Left kidney (tissue), 2 donors: ENCODE results near the gene WASF2. TPM values are rescaled to one million over a fixed set of nuclear protein-coding genes. Genes with fewer than 3 reads are reported as not detected.
"Not testable (repeated sequence)": the region's sequence is repeated elsewhere in the genome, so short reads cannot be mapped to it uniquely, and the experiment has no call there.

Source experiments
- DNase-seq: peaks from one replicate; pipeline ENCODE4 v3.0.0-alpha.2; 2013
- polyA plus RNA-seq: library from polyadenylated mRNA; unstranded; fragments of 120-200 nt; gene quantifications from one replicate; pipeline ENCODE4 v1.2.1, GENCODE V29; 2013; ENCODE audit not compliant: insufficient read length

Gene WASF2
- polyA plus RNA-seq, 1 donor: 150 TPM

- DNase-seq: no peak
These were observed 66.3 kb downstream of the WASF2 start for GRCh38 chr1:27423709-27424108.

DNA sequence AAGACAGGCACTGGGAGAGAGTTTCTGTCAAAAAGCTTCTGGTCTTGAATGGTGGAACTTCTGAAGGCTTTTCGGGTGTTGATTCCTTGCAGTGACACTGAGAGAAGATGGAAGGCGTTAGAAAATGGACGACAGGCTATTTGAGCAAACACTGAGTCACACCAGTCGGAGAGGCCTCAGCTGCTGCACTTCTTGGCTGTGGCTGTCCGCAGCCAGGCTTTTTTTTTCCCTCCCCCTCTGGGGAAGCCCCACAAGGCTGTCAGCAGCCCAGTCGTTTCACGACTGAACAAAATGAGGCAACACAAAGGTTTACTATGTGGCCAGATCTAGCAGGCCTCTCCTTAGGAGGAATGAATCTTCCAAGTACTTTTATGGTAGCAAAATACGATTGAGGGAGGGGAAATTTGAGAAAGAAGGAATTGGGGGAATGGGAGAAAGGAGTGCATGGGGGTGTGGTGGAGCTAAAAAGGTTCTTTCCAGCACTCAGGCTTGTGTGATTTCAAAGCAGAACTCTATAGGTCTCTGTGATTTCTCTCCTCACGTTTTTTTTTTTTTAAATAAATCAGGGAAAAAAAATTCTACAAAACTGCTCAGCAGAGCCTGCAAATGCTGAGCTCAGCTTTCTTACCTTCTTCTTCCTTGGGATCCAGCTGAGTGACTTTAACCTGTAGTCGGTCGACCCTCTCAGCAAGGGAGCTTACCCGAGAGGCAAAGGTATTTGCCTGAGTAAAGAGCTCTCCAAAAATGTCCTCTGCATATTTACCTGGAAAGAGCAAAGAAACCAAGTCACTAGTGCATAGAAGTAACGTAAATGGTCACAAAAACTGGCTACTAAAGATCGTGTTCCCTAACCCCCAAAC lies 71.4 kb downstream of the WASF2 start:
- DNase-seq: no peak

DNA sequence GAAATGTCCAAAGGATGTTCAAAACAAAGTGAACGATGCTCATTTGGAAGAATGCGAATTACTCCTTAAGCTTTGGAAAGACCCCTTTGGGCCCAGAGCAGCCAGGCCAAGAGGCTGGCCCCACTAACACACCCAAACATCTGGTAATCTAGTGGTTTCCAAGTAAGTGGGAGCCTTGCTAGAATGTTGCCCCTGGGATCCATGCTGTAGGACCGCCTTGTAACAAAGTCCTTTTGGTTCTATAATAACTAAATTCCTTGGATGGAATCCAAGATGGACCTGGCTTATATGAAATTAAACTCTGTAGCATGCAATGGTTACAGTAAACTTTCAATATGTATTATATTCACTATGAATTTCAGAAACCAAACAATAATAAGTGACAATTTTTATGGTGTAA lies 72.3 kb downstream of the WASF2 start:
- DNase-seq: no peak

DNA sequence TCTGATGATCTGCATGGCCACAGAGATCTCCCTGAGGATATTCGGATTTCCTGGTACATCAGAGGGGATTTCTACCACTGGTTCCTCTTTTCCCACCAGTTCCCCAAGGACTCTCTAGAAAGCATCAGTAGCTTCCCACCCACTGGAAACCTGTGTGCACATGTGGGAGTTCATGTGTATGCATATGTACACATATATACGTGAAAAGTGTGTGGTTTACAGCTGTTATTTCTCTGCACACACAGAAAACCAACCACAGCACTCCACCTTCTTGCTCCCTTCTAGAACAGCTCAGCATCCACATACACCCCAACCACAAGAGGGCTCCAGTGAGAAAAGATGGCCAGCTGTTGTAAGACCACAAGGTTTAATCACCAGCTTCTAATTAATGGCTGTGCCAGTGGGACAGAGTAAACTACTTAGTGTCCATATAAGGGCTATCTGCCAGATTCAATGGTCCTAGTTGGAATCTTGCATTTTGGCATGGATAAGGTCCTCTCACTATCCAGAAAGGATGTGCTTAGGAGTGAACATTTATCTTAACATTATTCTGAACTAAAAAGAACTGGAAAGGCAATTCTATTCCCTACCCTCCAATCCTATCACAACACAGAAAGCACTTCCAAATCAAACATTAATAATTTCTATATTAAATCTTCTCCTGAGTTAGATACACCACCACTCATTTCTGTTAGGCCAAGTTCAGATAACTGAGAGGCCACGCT lies 73.4 kb downstream of the WASF2 start:
- no peak for DNase-seq

GRCh38 chr1:27414091-27414490 lies 75.9 kb downstream of the WASF2 start:
- no peak for DNase-seq

GRCh38 chr1:27413004-27413403 lies 77.0 kb downstream of the WASF2 start:
- DNase-seq: no peak

DNA sequence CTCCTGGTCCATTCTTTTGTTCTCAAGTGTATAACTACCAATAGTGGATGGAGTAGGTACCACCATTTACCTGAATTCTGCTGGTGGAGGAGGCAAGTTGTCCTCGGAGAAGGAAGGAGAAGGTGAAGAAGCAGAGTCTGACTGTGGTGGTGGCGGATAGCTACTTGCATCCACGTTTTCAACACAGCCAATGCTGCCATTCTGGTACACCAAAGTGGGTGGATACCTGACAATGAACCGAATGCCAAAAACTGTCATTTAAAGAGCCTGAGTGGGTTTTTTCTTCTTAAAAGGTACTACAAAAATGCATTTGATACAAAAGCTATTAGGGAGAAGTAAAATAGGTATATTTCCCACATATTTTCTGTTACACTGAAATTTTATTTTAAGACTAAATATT lies 77.5 kb downstream of the WASF2 start:
- DNase-seq: no peak

DNA sequence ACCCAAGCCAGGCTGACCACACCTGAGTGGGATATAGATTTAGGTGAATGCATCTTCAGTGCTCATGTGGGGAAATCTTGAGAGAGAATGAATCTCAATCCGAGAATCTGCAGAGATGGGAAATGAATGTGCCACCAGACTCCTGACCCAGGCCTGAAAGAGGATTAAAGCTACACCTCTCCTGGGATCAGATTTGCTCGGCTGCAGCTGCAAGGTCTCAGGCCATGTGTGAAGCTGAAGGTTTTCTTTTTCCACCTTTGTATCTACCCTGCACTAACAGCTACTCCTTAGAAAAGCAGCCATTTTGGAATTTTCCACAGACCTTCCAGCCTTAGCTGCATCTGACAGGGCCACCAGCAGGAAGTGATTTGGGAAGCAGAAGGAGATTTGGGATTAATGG lies 79.3 kb downstream of the WASF2 start:
- no peak for DNase-seq

- DNase-seq: no peak
These were observed 80.3 kb downstream of the WASF2 start for GRCh38 chr1:27409669-27410068.

DNA sequence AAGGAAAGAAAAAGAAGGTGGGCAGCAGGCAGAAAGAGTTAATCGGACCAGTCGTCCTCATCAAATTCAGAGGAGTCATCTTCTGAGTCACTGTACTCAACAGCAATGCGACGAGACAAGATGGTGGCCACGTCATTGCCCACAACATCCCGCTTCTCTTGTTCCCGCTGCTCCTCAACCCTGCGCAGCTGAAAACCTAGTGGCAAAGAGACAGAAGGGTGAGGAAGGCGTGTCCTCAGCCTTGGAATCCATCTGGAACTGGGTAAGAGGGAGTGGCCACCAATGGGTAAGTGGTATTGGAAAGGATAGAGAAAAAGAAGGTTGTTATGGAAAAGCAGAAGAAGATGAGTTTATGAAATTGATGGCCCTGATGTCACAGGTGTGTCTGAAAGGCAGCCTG lies 81.8 kb downstream of the WASF2 start:
- DNase-seq: no peak

DNA sequence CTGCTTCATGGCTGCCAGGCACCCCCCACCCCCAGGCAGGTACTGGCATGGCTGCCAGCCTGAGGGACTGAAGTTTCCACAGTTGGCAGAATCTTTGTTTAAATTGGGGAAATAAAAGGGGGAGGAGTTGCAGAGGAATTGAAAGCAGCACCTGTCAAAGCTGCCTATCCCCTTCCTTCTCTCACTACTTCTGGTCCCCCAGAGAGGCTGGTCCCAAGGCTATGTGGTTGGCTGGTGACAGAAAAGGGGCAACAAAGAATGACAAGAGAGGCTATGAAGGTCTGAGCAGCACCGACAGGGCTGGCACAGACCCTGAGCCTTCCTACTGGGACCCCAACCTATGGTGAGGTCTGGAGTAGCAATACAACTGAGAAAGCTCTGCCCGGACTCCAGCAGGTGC lies 83.2 kb downstream of the WASF2 start:
- DNase-seq: not testable (repeated sequence)

GRCh38 chr1:27406362-27406680 lies 83.6 kb downstream of the WASF2 start:
- no peak for DNase-seq

GRCh38 chr1:27405598-27406361 lies 84.2 kb downstream of the WASF2 start:
- not testable (repeated sequence) for DNase-seq

DNA sequence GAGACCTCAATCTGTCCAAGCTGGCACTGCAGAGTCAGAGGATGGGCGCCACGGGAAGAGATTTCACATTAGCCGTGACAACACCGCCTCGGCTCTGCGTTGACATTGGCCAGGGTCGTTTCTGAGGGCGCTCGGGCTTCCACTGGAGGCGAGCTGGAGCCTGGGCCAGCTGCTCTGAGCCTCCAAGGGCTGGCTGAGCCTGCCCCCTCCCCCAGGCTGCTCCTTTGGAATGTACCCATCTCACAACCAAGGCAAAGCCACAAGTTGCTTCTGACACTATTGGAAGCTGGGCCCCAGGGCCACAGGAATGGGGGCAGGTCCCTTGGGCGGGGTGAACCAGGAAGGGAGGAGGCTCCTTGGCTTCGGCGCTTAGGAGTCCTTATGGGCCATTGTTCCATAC lies 84.9 kb downstream of the WASF2 start:
- no peak for DNase-seq

- no peak for DNase-seq
These were observed 86.0 kb downstream of the WASF2 start for GRCh38 chr1:27403931-27404330.

DNA sequence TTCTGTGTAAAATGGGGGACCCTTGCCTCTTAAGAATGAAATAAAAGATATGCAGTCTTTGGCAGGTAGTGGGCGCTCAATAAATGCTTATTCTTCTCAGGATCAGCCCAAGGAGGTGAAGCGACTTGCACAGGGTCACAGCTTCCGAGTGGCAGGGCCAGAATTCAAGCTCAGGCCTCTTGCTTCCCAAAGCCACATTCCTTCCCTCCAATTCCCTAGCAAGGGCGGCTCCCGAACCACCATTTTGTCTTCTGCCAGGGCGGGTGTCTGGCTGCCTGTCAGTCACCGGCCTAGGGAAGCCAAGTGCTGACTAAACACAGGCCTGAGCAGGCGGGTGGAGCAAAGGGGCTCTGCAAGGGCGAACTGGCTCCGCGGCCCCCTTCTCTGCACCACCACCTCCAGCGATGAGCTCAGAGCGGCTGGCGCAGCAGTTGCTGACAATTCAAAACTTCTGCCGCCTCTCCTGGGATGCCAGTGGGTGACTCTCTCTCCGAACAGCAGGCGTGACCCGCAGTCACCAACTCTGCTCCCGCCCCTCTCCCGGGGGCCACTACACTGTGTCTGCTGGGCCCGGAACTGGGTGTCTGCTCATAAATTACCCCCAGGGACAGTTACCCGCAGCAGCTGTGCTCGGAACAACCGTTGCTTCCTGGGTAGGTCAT lies 86.8 kb downstream of the WASF2 start:
- no peak for DNase-seq

DNA sequence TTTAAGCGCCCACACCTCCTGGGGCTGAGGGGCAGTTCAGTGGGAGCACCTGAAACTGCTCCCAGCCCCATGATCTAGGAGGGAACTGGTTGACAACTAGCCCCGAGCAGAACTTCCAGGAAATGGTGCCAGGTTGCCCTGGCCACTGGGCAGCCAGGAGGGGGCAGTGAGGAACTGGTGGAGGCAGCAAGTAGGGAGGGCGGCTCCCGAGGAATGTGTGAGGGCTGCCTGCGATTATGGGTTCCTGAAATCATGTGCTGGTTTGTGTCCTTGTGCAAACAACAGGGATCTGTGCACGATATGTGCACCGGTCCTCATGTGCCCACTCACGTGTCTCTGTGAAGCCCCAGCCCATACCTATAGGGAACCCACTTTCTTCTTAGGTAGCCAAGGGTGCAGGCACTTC lies 87.6 kb downstream of the WASF2 start:
- no peak for DNase-seq

GRCh38 chr1:27400963-27401341 lies 89.0 kb downstream of the WASF2 start:
- no peak for DNase-seq

DNA sequence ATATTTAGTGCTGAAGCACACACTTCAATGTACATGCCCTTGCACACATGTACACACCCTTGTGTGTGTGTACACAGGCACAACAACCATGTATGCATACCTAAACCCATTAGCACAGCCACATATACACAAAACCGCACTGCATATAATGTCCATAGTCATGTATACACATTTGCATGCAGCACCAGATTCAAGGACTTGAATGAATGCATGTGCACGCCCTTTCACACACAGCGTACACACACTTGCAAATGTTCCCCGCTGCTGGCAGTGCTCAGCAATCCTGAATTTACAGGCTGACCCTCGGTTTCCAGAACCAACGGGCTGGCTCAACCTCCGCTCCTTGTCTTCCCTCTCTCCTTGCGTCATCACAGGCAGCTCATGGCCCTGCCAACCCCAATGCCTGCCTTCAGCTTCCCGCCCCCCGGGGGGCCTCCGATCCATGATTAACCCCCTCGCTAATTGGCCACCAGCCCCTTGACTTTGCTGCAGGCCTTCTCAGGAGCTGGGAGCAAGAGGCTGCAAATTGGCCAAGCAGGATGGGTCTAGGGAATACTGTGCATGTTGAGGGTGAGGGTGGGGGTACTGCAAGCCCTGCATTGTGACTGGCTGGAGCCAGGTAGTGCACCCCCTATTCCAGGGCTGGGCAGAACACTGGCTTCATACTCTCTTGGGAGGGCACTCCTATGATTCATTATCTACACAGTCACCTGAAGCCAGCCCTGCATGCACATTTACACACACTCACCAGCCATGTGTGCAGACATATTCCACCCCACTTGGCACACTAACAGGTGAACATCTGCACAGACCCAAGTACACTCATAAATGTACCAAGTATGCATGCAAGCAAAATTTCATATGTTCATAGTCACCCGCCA lies 89.6 kb downstream of the WASF2 start:
- no peak for DNase-seq

DNA sequence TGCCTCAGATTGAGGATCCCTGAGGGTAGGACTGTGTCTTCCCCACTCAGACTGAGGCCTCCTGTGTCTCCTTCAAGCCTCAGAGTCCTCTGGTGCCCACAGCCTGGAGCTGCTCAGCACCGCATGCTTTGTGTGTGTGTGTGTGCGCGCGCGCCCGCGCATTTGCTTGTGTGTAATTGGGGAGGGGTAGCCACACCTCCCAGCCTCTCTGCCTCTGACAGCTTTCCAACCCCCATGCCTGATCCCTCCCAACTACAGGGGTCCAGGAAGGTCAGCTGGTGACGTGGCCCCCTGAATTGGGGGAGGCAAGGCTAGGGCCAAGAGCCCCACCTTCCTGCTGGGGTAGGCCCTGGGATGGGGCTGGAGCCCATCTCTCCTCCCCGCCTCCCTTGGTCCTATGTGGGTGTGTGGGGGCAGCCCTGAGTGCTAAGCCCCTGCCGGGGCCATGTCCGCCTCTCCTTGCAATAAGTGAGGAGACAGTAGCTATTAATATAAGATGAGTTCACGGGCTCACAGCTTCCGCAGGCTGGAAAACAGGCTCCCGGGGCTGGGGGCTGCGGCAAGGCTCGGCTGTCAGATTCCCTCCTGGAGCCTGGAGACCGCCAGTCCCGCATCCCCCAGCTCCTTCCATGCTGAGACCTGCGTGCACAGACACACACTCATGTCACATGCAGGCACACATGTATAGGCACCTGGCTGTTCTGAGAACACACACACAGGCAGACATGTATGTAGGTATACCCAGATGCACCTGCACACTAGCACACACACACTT lies 90.5 kb downstream of the WASF2 start:
- no peak for DNase-seq
